Measurements from ENCODE around the gene PTPRA.

- TF ChIP-seq MAFK (IDR thresholded peaks at IDR 0.05; ENCODE audit: low read depth, low read length) (no peak), KDM1A (IDR thresholded peaks at IDR 0.05; ENCODE audit: borderline replicate concordance, low read length) (no peak), POLR2A (IDR thresholded peaks at IDR 0.05; ENCODE audit: control extremely low read depth in 1 of 2, low read depth in 2 of 2, low read length in 2 of 2) (no peak), CTCF (IDR thresholded peaks at IDR 0.05; ENCODE audit: control extremely low read depth in 1 of 3, insufficient read depth in 1 of 3, low read depth in 1 of 3, low read length in 3 of 3) (no peak), BRCA1 (IDR thresholded peaks at IDR 0.05; ENCODE audit: low read depth, low read length) (no peak)
Observed at GRCh38 chr20:3003416-3003815, 130.1 kb downstream of the PTPRA start.
